ENCODE measurements around the gene TMEM59L.

DNA sequence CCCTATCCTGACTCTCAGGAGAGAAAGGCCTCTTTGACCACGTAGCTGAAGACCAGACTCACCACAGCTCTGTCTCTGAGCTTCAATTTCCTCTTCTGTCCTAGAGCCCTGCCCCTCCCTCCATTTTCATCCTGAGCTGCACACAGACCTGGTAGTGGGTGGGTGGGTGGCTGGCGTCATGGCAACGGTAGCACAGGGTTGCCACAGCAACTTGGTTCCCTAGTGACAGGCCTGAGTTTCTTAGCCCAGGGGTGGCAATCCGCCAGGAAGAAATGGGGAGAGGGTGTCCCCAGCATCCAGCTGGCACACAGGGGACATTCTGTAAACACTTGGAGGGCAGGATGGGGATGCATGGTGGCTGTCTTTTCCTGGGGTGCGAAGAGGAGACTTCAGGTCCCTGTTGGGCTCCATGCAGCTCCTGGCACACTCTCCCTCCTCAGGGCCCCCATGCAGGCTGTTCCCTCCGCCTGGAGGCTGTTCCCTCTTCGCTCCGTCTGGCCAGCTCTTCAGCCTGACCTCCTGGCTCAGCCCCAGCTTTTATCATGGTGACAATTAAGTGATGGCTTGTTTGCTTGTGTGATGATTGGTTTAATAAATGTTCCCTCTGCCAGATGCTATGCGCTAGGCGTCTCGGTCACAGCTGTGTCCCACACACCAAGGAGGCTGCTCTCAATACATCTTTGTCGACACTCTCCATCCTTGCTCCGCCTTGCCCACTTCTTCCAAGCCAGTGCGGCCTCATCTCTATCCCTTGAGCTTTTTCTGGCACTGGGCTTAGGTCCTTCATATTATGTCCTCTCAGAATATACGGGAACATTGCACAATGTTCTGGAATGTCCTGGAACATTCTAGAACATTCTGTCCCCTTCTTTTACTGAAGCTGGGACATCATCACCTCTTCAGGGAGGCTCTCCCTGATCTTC lies 16.8 kb downstream of the TMEM59L start:
- TF ChIP-seq POLR2A (IDR thresholded peaks at IDR 0.05; ENCODE audit: low read depth, low read length) (no peak), POLR2AphosphoS5 (IDR thresholded peaks at IDR 0.05; ENCODE audit: low read depth, low read length) (no peak), TAF1 (IDR thresholded peaks at IDR 0.05; ENCODE audit: borderline replicate concordance, low read depth, low read length) (no peak)
